A549 treated with dexamethasone at 1 μM for 4 hours (cell line): ENCODE data around the gene TAF15. TPM values are rescaled to one million over a fixed set of nuclear protein-coding genes. Genes with fewer than 3 reads are reported as not detected.

Experiments used
- total RNA-seq: library from RNA; stranded (reverse); fragments of 200-300 nt; extraction: Qiagen RNA extraction; gene quantifications from 5 replicates; pipeline ENCODE4 v1.2.3, GENCODE V29; 2022

TAF15 gene
- total RNA-seq = 206 to 236 TPM (median 230 TPM) in 5 replicates

GRCh38 chr17:35808962-35809854 is at the start of gene TAF15:
TSS of gene TAF15 (plus strand) at chr17:35809484. CDS start at chr17:35809570, 86 bp downstream.

GRCh38 chr17:35760587-35760986 is 48.7 kb upstream of the TAF15 start, which contains the start of gene C17orf50:
TSS of gene C17orf50 (plus strand) at chr17:35760887. CDS start at chr17:35760942, 55 bp downstream.

GRCh38 chr17:35795007-35795870 is 14.0 kb upstream of the TAF15 start, which contains the start of gene MMP28:
TSS of gene MMP28 (minus strand) at chr17:35795641. CDS start at chr17:35795377, 264 bp downstream.

GRCh38 chr17:35868737-35869136 is 59.5 kb downstream of the TAF15 start, which contains the start of gene HEATR9:
TSS of gene HEATR9 (minus strand) at chr17:35868891. CDS start at chr17:35868742, 149 bp downstream.

GRCh38 chr17:35879773-35880654 is 70.7 kb downstream of the TAF15 start, which contains the start of gene CCL5:
TSS of gene CCL5 (minus strand) at chr17:35880360.

Other genes with a start within 250 kb of the TAF15 start
- gene SLFN14, start 248.7 kb upstream of the TAF15 start, total RNA-seq = not detected in 5 replicates
- 7.8 to 9.9 TPM (median 8.7 TPM) in 5 replicates for gene PEX12, start 230.9 kb upstream of the TAF15 start, total RNA-seq
- gene AP2B1, start 222.2 kb upstream of the TAF15 start, total RNA-seq = 128 to 168 TPM (median 154 TPM) in 5 replicates
- 0.15 to 0.37 TPM (median 0.20 TPM) in 5 replicates for gene RASL10B, start 77.8 kb upstream of the TAF15 start, total RNA-seq
- gene GAS2L2, start 56.2 kb upstream of the TAF15 start, total RNA-seq = 0.11 to 0.14 TPM (median 0.12 TPM) in 4 of 5 replicates, not detected in the other
- gene C17orf50, start 48.6 kb upstream of the TAF15 start, total RNA-seq = 0.17 to 0.40 TPM (median 0.33 TPM) in 5 replicates
- 4.9 to 8.8 TPM (median 7.5 TPM) in 5 replicates for gene MMP28, start 13.8 kb upstream of the TAF15 start, total RNA-seq
- gene HEATR9, start 59.4 kb downstream of the TAF15 start, total RNA-seq = not detected in 5 replicates
- gene CCL5, start 70.9 kb downstream of the TAF15 start, total RNA-seq = 0.80 to 1.7 TPM (median 1.2 TPM) in 5 replicates
- gene RDM1, start 121.3 kb downstream of the TAF15 start, total RNA-seq = 2.2 to 3.3 TPM (median 2.6 TPM) in 5 replicates
- gene LYZL6, start 134.2 kb downstream of the TAF15 start, total RNA-seq = not detected in 5 replicates
- not detected in 5 replicates for gene CCL16, start 172.0 kb downstream of the TAF15 start, total RNA-seq
- not detected in 5 replicates for gene CCL14, start 177.2 kb downstream of the TAF15 start, total RNA-seq
- gene CCL15, start 192.1 kb downstream of the TAF15 start, total RNA-seq = 0.13 TPM in 1 of 5 replicates, not detected in the others
- not detected in 5 replicates for gene CCL23, start 208.5 kb downstream of the TAF15 start, total RNA-seq